Raji (cell line): Measurements from ENCODE around the gene PTPMT1.

ENCODE experiments used
- POLR2A ChIP-seq: IDR thresholded peaks from 2 replicates; pipeline ENCODE4 v1.6.1; 2011; ENCODE audit warnings: low read depth, low read length, control low read depth; ENCODE audit not compliant: insufficient read depth

PTPMT1 gene

DNA sequence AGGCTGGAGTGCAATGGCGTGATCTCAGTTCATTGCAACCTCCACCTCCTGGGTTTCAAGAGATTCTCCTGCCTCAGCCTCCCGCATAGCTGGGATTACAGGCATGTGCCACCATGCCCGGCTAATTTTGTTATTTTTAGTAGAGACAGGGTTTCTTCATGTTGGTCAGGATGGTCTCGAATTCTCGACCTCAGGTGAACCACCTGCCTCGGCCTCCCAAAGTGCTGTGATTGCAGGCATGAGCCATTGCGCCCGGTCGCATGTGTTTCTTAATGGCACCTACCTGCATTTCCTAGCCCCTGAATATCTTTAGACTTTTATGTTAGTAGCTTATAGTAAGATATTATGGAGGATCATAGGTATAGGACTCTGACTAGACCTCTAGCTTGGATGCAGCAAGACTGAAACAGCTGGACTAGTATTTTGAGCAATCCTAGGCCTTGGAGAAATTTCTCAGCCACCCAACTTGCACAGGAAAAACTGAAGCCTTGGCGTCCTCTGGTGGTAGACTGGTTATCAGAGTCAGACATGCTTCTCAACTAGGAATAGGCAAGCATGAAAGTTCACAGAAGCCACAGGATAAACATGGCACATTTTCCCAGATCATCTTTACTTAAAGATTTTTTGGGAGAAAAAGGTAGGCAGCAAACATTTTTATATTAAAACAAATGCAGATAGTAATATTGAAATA, 51.5 kb downstream of the PTPMT1 start:
- no peak for TF ChIP-seq POLR2A

DNA sequence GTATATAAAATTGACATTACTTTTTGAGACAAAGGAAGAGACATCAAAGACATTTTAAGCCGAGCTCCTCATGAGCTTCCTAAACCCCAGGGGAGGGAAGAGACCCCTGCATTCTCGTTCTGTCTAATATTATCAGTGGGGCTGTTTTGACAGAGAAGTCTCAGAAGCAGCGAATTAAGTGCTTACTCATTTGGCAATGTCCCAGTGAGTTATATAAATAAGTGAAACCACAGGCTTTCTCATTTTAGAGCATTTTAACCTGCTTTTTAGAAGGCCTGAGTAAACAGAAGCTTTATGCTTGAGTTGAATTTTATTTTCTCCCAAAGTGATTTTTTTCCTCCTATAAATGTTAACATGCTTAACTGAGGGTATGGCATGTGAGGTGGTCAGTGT, 52.0 kb downstream of the PTPMT1 start:
- TF ChIP-seq POLR2A: no peak

DNA sequence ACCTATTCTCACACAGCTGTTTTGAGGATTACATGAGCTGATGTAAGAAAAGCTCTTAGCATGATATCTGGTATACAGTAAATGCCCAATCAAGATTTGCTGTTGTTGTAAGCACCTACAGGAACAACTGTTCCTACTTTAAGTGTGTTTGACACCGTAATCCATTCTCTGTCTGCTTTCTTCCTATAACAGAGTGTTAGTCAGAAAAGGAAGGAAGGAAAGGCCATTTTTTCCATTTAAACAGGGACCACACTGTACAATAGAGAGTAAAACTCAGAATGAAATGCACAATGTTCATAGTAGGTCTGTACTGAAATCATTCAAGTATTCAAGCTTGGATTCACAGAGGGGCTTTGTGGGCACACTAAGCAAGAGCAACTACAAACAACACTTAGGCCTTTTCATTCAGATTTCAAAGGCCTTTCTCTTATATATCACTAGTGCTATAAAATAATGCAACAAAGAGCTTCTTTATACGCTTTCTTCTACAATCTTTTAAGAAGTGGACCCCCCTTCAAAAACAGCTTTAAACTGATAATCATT, 55.5 kb downstream of the PTPMT1 start:
- no peak for TF ChIP-seq POLR2A
